Measurements from ENCODE around the gene PPM1M.
A peak's percentile ranks its signal among the peaks of the same experiment; 100 is the strongest.

PPM1M gene

GRCh38 chr3:52197842-52198625, 47.5 kb upstream of the PPM1M start, which contains the start of gene ALAS1:
Gene ALAS1, plus strand, starts transcription at chr3:52198160. Its CDS starts 1,082 bp downstream, at chr3:52199242.
- 0 out of 2 replicates have a peak, but pooled peaks have one; percentile 83 for TF ChIP-seq L3MBTL2 (conservative IDR thresholded peaks at IDR 0.05)
- TF ChIP-seq FOXM1 (IDR thresholded peaks at IDR 0.05; ENCODE audit: borderline replicate concordance): no peak
- TF ChIP-seq ARNT (IDR thresholded peaks at IDR 0.05): no peak
- no peak for TF ChIP-seq SUZ12 (IDR thresholded peaks at IDR 0.05)
- TF ChIP-seq FOXK2 (IDR thresholded peaks at IDR 0.05): no peak
- CTCF ChIA-PET: interaction anchor here (0.7 kb wide), 1 partner anchor 13 kb away, joined by 3 read pairs; no protein-coding TSS in a partner anchor
- POLR2A ChIA-PET: interaction anchor here (0.6 to 1.8 kb wide), 6 partner anchors 13 to 46 kb away, joined by 3 to 14 read pairs (median 3); partner anchors contain the start of genes POC1A and TWF2
- DNase-seq (ENCODE audit: extremely low spot score): peak; percentile 99

- ChIA-PET POLR2A (no interaction called here), CTCF (no interaction called here)
These were observed 46.6 kb upstream of the PPM1M start for GRCh38 chr3:52198643-52199608.

GRCh38 chr3:52200981-52201679, 44.4 kb upstream of the PPM1M start:
- DNase-seq (ENCODE audit: extremely low spot score): no peak
- ChIA-PET CTCF (interaction anchor here (1.0 to 1.9 kb wide), 2 partner anchors 19 to 30 kb away, joined by 3 to 12 read pairs; no protein-coding TSS in a partner anchor), POLR2A (no interaction called here)
- no peak for TF ChIP-seq ZNF384 (IDR thresholded peaks at IDR 0.05)
- TF ChIP-seq PKNOX1 (IDR thresholded peaks at IDR 0.05): no peak
- TF ChIP-seq SP1 (IDR thresholded peaks at IDR 0.05): no peak
- TF ChIP-seq CTBP1 (IDR thresholded peaks at IDR 0.05; ENCODE audit: borderline replicate concordance): no peak
- TF ChIP-seq FOXK2 (IDR thresholded peaks at IDR 0.05): no peak
- no peak for TF ChIP-seq SUZ12 (IDR thresholded peaks at IDR 0.05)
- no peak for TF ChIP-seq HDGF (IDR thresholded peaks at IDR 0.05; ENCODE audit: borderline replicate concordance)
- TF ChIP-seq L3MBTL2 (conservative IDR thresholded peaks at IDR 0.05): no peak
- no peak for TF ChIP-seq BHLHE40 (IDR thresholded peaks at IDR 0.05; ENCODE audit: borderline replicate concordance)
- no peak for TF ChIP-seq ARNT (IDR thresholded peaks at IDR 0.05)
- no peak for TF ChIP-seq FOXM1 (IDR thresholded peaks at IDR 0.05; ENCODE audit: borderline replicate concordance)
- TF ChIP-seq ELF4 (IDR thresholded peaks at IDR 0.05): no peak

More at GRCh38 chr3:52198643-52199608, 46.6 kb upstream of the PPM1M start:
- DNase-seq (ENCODE audit: extremely low spot score): no peak
- no peak for TF ChIP-seq FOXA1 (IDR thresholded peaks at IDR 0.05)
- TF ChIP-seq PKNOX1 (IDR thresholded peaks at IDR 0.05): no peak
- TF ChIP-seq SP1 (IDR thresholded peaks at IDR 0.05): no peak
- TF ChIP-seq ARNT (IDR thresholded peaks at IDR 0.05): no peak
- no peak for TF ChIP-seq SUZ12 (IDR thresholded peaks at IDR 0.05)
- no peak for TF ChIP-seq ZNF384 (IDR thresholded peaks at IDR 0.05)
- no peak for TF ChIP-seq TARDBP (IDR thresholded peaks at IDR 0.05)
- TF ChIP-seq BHLHE40 (IDR thresholded peaks at IDR 0.05; ENCODE audit: borderline replicate concordance): no peak
- TF ChIP-seq L3MBTL2 (conservative IDR thresholded peaks at IDR 0.05): no peak
- no peak for TF ChIP-seq NFRKB (IDR thresholded peaks at IDR 0.05)
- no peak for TF ChIP-seq FOXM1 (IDR thresholded peaks at IDR 0.05; ENCODE audit: borderline replicate concordance)
- TF ChIP-seq HDGF (IDR thresholded peaks at IDR 0.05; ENCODE audit: borderline replicate concordance): no peak
- no peak for TF ChIP-seq LEF1 (IDR thresholded peaks at IDR 0.05; ENCODE audit: borderline replicate concordance)
- no peak for TF ChIP-seq CTBP1 (IDR thresholded peaks at IDR 0.05; ENCODE audit: borderline replicate concordance)
- no peak for TF ChIP-seq ELF4 (IDR thresholded peaks at IDR 0.05)
- no peak for TF ChIP-seq FOXK2 (IDR thresholded peaks at IDR 0.05)

GRCh38 chr3:52202384-52203077, 43.0 kb upstream of the PPM1M start:
- TF ChIP-seq SUZ12 (IDR thresholded peaks at IDR 0.05) (no peak), LEF1 (IDR thresholded peaks at IDR 0.05; ENCODE audit: borderline replicate concordance) (no peak), ARNT (IDR thresholded peaks at IDR 0.05) (no peak), FOXK2 (IDR thresholded peaks at IDR 0.05) (no peak), NFRKB (IDR thresholded peaks at IDR 0.05) (no peak), L3MBTL2 (conservative IDR thresholded peaks at IDR 0.05) (no peak)
- ChIA-PET CTCF (interaction anchor here (1.4 kb wide), 1 partner anchor 18 kb away, joined by 6 read pairs; no protein-coding TSS in a partner anchor), POLR2A (interaction anchor here (0.9 kb wide), 1 partner anchor 35 kb away, joined by 3 read pairs; no protein-coding TSS in a partner anchor)
- DNase-seq (ENCODE audit: extremely low spot score): no peak

GRCh38 chr3:52203701-52204100, 41.9 kb upstream of the PPM1M start:
- TF ChIP-seq CTBP1 (IDR thresholded peaks at IDR 0.05; ENCODE audit: borderline replicate concordance): no peak
- TF ChIP-seq ZNF384 (IDR thresholded peaks at IDR 0.05): no peak
- TF ChIP-seq ARNT (IDR thresholded peaks at IDR 0.05): no peak
- TF ChIP-seq FOXA1 (IDR thresholded peaks at IDR 0.05): no peak
- no peak for TF ChIP-seq PKNOX1 (IDR thresholded peaks at IDR 0.05)
- TF ChIP-seq SP1 (IDR thresholded peaks at IDR 0.05): no peak
- TF ChIP-seq FOXK2 (IDR thresholded peaks at IDR 0.05): no peak
- no peak for TF ChIP-seq BHLHE40 (IDR thresholded peaks at IDR 0.05; ENCODE audit: borderline replicate concordance)
- no peak for TF ChIP-seq TARDBP (IDR thresholded peaks at IDR 0.05)
- TF ChIP-seq LEF1 (IDR thresholded peaks at IDR 0.05; ENCODE audit: borderline replicate concordance): no peak
- TF ChIP-seq L3MBTL2 (conservative IDR thresholded peaks at IDR 0.05): no peak
- no peak for TF ChIP-seq HDGF (IDR thresholded peaks at IDR 0.05; ENCODE audit: borderline replicate concordance)
- no peak for TF ChIP-seq FOXM1 (IDR thresholded peaks at IDR 0.05; ENCODE audit: borderline replicate concordance)
- no peak for TF ChIP-seq NFRKB (IDR thresholded peaks at IDR 0.05)
- TF ChIP-seq SUZ12 (IDR thresholded peaks at IDR 0.05): no peak
- no peak for TF ChIP-seq ELF4 (IDR thresholded peaks at IDR 0.05)
- CTCF ChIA-PET: interaction anchor here (1.0 to 1.4 kb wide), 2 partner anchors 16 to 136 kb away, joined by 5 to 6 read pairs; no protein-coding TSS in a partner anchor
- POLR2A ChIA-PET: no interaction called here
- DNase-seq (ENCODE audit: extremely low spot score): no peak
